GM19397 (cell line): ENCODE results near the gene FCAMR.
A peak's percentile ranks its signal among the peaks of the same experiment; 100 is the strongest.
"Not testable (repeated sequence)": the region's sequence is repeated elsewhere in the genome, so short reads cannot be mapped to it uniquely, and the experiment has no call there.

Experiments used
- ATAC-seq: cut with Tn5 transposase; IDR thresholded peaks from one replicate; pipeline ENCODE4 v1.9.1; 2021; ENCODE audit warnings: mild to moderate bottlenecking, moderate library complexity; ENCODE audit not compliant: unreplicated experiment

The FCAMR gene

DNA sequence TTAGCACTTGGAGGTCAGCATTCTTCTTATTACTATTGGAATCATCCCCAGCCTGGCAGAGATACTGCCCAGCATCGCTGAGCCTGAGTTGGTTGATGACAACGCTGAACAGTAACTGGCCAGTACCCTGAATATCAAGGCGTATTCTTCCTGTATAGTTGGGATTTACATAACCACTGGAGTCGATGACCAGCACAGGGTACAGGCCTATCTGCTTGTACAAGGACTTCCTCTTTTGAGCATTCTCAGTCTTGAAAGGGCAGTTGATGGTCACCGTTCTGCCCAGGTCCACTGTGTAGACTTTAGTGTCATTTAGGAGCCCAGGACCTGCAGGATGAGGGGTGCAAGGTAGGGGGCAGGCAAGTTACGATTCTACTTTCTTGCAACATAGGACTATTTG lies 32.8 kb downstream of the FCAMR start:
- no peak for ATAC-seq

DNA sequence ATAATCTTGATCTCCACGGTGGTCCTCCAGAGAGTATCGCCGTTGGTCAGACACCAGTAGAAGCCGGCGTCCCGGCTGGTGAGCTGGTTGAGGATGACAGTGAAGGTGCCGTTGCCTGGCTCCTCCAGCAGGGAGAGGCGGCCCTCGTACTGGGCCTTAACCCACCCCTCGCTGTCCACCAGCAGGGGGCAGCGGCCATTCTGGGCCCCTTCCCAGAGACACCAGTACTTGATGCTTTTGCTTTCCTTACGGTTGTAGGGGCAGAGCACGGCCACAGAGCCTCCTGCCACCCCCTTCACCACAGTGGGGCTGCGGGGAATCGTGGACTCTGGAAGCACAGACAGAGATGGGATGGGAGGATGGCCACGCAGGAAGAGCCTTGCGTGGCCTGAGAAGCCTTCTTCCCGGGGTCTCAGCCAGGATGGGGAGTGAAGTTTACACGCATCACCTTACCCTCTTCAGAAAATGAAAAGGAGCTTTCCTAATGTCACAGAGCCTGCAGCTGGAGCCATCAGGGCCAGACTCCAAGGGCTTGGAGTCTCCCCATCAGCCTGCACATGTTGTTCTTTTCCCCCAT lies 34.7 kb downstream of the FCAMR start:
- ATAC-seq: no peak

DNA sequence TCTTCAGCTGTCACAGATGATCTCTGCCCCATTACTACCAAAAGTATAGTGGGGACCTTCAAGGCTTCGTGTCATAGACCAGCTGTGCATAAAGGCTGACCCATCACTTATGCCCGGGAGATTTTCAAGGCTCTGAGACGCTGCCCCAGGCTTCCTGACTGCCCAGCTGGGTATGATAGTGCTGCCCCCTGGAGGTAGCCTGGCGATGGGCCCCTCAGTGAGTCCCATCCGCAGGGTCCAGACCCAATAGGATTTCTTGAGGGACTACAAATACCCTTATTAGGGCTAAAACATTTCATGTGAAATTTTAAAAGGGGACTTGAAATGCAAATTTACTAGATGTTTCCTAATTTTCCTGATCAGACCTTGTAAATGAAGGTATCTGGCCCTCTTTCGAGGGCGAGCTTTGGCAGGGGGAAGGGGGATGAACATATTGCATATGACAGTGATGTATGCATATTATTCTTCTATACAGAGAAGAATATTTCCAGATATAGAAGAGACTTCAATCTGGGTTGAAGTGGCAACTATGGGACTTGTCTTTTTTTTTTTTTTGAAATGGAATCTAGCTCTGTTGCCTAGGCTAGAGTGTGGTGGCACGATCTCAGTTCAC lies 36.8 kb downstream of the FCAMR start:
- ATAC-seq: no peak

DNA sequence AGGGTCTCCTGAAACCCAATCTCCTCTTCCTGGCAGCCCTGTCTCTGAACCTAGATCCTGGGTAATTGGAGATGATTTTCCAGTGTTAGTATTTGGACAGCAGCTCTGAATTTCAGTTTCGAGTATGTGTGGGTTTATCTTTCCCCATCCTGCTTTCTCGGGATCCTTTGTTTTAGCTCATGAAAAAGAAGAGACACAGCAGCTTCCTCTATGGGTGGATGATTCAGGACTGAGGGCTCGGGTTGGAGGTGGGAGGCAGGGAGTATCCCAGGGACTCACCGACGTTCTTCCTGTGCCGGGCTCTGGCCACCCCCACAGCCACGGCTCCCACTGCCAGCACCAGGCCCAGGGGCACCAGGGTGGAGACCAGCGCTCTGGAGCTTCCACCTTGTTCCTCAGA lies 38.1 kb downstream of the FCAMR start:
- ATAC-seq: no peak

DNA sequence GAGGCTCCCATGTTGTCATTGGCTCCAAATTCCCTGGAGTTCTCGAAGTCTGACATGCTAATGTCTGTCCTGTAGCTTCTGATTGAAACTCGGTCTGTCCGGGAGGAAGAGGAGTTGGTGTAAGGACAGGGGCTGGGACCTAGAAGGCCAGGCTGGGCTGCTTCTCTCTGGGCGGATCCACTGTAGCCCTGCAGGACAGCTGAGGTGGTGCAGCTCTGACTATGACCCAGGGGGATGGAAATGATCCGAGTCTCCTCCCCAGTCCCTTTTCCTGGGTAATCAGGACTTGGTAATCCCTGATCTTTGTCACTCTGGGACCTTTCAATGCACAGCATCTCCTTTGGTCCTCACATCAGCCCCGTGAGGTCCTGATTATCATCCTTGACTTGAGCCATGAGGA lies 38.6 kb downstream of the FCAMR start:
- ATAC-seq: no peak

DNA sequence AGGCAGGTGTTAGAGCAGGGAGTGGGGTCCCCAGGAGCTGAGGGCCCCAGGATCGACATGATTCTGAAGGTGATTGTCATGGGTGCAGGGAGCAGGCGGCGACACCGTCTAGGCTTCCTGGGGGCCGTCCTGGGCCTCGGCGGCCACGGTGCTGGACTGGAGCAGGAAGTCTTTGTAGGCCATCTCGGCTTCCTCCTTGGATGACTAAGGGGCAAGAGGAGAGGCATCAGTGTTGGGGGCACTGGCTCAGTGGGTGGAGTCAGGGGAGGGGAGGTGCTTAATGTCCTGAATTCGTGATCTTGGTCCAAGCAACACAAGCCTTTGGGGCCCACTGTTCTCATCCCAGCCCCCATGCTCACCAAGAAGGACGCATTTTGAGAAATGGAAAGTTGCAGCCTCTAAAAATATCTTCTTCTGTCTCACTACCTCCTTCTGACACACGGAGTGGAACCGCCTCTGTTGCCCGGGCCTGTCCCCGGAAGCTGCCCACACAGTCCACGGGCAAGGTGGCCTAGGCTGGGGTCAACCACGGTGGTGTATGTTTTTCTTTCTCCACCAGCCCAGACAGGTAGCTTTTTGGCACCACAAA lies 40.0 kb downstream of the FCAMR start:
- peak; percentile 68 for ATAC-seq

DNA sequence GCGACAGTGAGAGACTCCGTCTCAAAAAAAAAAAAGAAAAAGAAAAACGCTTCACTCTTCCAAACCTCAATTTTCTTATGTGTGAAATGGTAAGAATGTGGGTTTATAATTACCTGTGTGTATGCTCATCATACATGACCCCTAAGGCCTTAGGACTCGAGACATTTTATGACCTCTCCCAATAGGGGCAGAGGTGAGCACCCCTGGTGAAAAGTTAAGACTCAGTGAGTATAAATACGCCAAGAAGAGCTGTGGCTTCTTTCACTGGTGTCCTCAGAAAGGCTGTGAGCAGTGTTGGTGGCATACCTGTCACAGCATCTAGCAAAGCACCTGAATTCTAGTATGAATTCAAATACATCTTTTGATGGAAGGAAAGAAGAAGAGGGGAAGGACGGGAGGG lies 40.7 kb downstream of the FCAMR start:
- ATAC-seq: no peak

DNA sequence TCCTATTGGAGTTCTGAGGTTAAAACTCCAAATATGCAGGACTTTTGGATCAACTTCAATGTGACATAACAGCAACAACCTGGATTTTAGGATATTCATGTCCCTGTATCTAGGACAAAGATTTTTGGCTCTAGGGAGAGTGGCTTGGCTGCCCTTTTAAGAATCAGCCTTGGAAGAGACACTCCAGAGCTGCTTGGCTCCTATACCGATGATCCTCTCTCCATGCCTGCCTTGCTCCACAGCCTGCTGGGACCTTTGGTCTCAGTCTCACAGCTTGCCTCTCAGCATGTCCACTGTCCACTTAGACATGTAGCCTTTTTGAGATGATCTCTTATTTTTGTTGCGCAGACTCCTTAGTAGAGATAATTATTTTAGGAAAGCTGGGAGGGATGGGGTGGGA lies 44.0 kb downstream of the FCAMR start:
- ATAC-seq: no peak

DNA sequence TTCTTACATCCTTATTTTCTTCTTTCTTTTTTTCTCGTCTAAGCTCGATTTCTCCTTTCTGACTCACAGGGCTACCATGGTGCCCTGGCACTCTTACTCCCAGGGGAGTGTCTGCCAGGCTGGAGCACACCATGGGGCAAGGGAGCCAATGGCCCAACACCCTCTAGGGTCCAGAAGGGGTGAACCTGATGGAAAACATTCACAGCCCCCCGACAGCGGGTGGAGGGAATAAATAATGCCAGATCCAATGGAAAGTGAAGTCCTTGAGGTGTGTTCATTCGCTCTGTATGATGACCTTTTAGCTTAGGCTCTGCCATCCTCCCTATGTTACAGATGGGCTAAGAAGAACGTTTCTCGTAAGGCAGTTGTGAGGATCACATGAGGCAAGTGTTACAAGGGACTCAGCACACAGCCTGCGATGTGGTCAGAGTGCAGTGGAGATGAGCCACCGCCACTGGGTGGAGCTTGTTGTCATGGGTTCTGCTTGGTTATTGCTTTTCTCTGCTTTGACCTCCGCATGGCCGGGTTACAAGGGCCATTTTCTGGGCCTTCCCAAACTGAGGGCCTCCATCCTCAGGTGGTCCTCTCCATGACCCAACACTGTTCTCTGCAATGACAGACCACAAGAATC lies 45.0 kb downstream of the FCAMR start:
- ATAC-seq: peak; percentile 55

DNA sequence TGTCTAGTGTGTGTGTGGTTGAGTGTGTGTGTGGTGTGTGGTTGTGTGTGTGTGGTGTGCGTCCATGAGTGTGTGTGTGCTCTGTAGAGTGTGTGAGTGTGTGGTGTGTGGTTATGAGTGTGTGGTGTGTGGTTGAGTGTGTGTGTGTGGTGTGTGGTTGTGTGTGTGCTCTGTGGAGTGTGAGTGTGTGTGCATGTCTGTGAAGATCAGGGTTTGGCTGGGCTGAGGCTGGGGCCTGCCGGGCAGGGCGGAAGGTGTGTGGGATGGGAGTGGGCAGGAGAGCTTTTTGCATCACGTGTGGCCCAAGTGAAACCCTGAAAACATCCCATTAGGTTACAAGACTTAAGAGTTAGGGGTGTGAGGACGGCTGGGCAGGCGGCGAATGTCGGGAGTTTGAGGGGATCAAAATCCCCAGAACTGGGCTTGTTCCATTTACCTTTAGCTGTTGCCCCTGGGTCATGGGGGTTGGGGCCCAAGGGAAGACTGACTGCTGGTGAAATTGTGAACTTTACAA lies 45.6 kb downstream of the FCAMR start:
- ATAC-seq: peak; percentile 5

DNA sequence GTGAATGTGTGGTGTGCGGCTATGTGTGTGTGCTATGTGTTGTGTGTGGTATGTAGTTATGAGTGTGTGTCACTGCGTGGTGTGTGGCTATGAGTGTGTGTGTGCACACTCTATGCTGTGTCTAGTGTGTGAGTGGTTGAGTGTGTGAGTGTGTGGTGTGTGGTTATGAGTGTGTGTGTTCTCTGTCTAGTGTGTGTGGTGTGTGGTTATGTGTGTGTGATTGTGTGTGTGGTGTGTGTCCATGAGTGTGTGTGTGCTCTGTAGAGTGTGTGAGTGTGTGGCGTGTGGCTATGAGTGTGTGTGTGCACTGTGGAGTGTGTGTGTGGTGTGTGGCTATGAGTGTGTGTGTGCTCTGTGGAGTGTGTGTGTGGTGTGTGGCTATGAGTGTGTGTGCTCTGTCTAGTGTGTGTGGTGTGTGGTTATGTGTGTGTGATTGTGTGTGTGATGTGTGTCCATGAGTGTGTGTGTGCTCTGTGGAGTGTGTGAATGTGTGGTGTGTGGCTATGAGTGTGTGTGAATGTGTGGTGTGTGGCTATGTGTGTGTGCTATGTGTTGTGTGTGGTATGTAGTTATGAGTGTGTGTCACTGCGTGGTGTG lies 46.2 kb downstream of the FCAMR start:
- not testable (repeated sequence) for ATAC-seq

DNA sequence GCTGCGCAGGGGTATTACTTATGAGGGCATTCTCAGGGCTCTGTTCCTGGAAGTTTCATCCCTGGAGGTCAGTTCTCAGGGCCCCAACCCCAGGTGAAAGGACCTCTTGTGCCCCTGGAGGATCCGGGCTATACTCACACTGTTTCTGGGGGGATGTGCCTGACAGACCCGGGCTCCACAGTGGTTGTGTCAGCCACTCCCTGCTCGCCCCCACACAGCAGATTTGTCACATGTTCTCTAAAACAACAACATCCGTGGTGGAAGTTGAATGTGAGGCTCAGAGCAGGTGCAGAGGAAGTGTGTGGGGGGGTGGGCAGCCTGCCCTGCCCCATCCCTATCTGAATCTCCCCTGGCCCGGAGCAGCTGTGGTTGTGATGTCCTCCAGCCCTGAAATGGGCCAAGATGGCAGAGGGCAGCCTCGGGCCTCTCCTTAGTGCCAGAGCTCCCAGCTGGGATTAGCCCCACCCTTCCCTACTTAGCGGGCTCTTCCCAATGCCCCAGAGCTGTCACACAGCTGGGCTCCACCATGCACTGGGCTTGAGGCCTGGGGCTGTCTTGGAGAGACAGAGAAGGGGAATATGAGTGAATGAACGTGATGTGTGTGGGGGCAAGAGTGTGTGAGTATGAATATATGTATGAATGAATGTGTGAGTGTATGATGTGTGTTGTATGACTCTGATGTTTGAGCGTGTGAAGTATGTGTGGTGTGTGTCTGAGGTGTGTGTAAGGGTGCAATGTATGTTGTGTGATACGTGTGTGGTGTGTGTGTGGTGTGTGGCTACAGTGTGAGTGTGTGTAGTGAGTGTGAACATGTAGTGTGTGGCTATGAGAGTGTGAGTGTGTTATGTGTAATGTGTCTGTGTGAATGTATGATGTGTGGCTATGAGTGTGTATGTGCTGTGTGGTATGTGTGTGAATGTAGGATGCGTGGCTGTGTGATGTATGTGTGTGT lies 47.0 kb downstream of the FCAMR start:
- ATAC-seq: peak; percentile 45

DNA sequence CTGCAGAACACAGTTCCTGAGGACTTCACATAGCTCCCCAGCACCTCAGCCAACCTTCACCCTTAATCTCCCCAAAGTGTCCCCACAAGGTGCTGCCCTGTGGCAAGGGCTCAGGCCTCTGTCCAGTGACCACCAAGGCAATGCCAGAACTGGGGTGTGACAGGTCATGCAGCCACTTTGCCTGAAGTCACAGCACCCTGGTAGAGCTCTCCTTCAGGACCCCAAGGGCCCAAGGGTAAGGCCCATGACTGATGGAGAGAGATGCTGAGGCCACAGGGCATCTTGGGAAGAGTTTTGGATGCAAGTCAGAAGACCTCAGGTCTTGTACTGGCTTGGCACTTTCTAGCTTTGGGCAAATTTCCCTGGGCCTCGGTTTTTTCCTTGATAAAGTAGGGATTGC lies 47.7 kb downstream of the FCAMR start:
- no peak for ATAC-seq

DNA sequence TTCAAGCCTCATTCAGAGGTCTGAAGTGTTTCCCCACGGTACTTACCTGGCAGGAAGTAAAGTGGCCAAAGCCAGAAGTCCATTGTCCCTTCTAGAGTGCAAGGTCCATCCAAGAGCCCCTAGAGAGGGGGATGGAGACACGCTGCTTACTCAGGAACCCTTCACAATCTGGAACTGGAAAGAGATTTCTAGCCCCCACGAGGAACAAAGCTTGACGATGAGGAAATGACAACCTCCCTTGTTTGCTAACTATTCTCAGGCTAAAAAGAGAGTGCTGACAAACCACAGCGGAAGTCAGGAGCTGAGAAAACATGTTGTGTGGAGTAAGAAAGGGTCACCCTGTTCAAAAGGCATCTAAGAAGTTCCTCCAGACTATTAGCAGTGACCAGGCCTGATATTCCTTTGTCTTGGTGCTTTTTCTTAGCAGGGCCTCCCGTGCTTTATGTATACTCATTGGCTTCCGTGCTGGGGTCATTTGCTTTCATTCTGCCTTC lies 48.4 kb downstream of the FCAMR start, which contains the start of gene FCMR:
FCMR (minus strand) TSS at position 170 of the 494 bp plus-strand sequence; CDS start at position 83, 87 bp downstream.
- no peak for ATAC-seq

DNA sequence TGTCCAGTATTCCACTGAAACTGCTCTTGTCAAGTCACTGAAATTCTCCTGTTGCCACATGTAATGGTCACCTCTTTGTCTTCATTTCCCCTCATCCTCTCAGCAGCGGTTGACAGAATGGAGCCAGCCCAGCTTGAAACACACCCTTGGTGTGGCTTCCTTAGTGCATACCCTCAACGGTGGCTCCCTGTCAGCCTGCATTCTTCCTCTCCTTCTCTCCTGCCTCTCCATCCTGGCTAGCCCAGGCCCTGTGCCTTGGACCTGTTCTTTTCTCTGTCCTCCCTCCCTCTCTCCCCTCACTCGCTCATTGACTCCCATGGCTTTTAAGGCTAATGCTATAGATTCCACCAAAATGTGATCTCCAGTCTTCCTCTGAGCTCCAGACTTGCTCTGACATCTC lies 52.2 kb downstream of the FCAMR start:
- ATAC-seq: no peak

DNA sequence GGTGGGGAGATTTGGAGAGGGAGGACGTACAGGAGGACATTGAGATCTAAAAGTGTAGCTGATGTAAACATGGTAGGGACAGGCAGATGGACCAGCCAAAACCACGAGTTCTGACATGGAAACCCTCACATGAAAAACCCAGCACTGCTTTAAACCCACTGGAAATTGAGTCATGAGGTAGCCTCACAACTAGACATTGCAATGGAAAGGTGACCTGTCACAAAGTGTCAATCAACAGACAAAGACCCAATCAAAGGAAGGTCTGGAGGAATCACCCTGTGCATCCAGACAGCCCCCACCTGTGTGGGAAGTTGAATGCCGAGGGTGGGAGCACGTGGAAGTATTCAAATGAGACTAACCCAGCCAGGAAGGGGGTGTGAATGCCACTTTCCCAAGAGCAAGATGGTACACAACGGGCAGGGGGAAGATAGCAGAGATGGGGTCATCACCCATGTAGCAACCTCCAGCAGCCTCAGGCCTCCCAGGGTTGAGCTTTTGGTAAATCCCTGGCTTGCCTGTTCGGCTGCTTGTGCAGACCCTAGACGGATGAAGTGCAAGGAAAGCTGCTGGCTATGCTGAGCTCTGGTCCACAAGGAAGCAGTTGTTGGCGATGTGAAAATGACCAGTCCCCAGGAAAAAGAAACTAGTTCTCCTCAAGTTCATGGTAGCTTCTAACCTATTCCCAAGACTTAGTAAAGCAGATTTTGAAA lies 54.1 kb downstream of the FCAMR start:
- no peak for ATAC-seq

DNA sequence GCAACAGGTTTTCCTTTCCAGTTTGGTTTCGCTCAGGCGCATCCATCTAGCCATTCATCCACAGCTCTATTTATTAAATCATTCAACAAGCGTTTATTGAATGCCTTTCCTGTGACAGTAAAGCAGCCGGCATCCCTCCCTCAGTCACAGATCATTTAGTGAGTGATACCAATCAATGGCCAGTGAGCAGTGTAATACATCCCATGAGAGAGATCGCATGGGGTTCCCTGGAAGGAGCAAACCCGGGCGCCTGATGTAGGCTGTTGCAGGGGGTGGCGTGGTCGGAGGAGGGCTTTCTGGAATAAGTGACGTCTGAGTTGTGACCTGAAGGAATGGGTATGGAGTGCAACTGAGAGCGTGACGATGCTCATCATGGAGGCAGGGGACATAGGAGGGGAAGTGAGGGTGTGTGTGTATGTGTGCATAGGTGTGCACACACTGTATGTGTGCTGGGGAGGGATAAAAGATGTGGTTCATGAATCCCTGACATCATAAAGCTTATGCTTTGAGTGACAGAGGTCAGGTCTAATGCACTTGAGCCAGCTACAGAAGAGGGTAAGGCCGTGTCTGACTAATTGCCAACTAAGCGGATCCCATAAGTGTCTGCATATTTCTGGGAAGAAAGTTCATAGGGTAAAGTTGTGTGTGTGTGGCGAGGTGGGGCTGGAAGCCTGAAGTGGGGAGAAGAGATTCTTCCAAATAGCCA lies 55.1 kb downstream of the FCAMR start:
- ATAC-seq: no peak

DNA sequence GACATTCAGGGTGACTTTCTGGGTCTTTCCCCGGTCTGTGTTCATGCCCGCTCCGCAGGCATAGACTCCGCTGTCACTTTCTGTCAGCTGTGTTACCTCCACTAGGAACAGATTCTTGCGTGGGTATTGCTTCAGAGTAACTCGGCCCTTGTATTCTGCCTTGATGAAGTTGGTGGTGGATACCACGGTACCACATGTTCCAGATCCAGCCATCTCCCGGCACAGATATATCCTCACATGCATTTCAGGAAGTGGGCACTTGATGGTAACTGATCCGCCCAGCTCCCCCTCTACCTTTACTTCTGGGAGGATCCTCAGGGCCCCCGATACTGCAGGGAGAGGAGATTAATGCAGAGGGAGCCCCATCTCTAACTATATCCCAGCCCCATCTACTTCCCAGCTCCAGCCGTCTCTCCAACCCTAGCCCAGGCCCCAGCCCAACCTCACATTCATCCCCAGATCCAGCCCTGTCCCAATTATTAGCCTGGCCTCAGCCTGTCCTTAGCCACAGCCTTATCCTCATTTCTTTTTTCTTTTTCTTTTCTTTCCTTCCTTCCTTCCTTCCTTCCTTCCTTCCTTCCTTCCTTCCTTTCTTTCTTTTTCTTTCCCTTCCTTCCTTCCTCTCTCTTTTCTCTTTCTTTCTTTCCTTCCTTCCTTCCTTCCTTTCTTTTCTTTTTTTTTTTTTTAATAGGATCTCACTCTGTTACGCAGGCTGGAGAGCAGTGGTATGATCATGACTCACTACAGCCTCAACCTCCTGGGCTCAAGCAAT lies 56.3 kb downstream of the FCAMR start:
- ATAC-seq: no peak
